ENCODE data around the gene PTPRD. TPM values are rescaled to one million over a fixed set of nuclear protein-coding genes. Genes with fewer than 3 reads are reported as not detected.

PTPRD gene
- total and polyA plus RNA-seq, 9 of the 15 experiments (the other 6 are each of a cell fraction or from before 2014, with no cell fraction given): 0.11 TPM; not detected in 8

DNA sequence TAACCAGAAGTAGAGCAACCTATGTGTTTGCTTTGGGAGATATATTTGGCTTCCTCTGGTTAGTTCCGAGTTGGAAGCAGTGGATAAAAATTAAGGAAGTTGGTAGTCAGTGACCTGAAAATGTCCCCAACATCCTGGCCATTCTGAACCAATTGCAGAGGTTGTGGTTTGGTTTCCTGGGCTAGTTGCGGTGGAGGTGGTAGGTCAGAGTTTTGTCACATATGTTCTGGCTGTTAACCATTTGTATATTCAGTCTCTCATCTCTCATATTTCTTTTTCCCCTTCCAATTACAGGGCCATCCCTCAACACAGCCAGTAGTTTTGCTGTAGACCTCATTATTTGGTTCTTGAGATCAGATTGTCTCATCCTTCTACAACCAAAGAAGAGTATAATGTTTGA lies 1026.9 kb downstream of the PTPRD start (continued):
- TF ChIP-seq, protein P1, sequence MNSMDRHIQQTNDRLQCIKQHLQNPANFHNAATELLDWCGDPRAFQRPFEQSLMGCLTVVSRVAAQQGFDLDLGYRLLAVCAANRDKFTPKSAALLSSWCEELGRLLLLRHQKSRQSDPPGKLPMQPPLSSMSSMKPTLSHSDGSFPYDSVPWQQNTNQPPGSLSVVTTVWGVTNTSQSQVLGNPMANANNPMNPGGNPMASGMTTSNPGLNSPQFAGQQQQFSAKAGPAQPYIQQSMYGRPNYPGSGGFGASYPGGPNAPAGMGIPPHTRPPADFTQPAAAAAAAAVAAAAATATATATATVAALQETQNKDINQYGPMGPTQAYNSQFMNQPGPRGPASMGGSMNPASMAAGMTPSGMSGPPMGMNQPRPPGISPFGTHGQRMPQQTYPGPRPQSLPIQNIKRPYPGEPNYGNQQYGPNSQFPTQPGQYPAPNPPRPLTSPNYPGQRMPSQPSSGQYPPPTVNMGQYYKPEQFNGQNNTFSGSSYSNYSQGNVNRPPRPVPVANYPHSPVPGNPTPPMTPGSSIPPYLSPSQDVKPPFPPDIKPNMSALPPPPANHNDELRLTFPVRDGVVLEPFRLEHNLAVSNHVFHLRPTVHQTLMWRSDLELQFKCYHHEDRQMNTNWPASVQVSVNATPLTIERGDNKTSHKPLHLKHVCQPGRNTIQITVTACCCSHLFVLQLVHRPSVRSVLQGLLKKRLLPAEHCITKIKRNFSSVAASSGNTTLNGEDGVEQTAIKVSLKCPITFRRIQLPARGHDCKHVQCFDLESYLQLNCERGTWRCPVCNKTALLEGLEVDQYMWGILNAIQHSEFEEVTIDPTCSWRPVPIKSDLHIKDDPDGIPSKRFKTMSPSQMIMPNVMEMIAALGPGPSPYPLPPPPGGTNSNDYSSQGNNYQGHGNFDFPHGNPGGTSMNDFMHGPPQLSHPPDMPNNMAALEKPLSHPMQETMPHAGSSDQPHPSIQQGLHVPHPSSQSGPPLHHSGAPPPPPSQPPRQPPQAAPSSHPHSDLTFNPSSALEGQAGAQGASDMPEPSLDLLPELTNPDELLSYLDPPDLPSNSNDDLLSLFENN (IDR thresholded peaks at IDR 0.05; ENCODE audit: low read depth in 2 of 2, low read length in 2 of 2): no peak
- TF ChIP-seq COPS2 (conservative IDR thresholded peaks at IDR 0.05) (no peak), ZNF263 (CRISPR knock-in tag; IDR thresholded peaks at IDR 0.05; ENCODE audit: borderline replicate concordance) (no peak), ZNF274 (IDR thresholded peaks at IDR 0.05; ENCODE audit: borderline replicate concordance, low read depth, low read length) (no peak), ZNF407 (IDR thresholded peaks at IDR 0.05; ENCODE audit: low read depth) (no peak)
